Right kidney (tissue), 1 donor: ENCODE measurements around the gene LHX6.

Source experiments
- DNase-seq: peaks from one replicate; pipeline ENCODE4 v3.0.0-alpha.2; 2016

LHX6 gene

GRCh38 chr9:122191584-122191983 is 37.2 kb downstream of the LHX6 start:
- DNase-seq: peak; percentile 54

- DNase-seq: no peak
These were observed 38.0 kb downstream of the LHX6 start for GRCh38 chr9:122190597-122191381.

- no peak for DNase-seq
These were observed 40.4 kb downstream of the LHX6 start for GRCh38 chr9:122188369-122188768.

GRCh38 chr9:122186777-122187470 is 41.8 kb downstream of the LHX6 start:
- DNase-seq: no peak

- DNase-seq: no peak
These were observed 42.5 kb downstream of the LHX6 start for GRCh38 chr9:122186301-122186700.

GRCh38 chr9:122184551-122184950 is 44.2 kb downstream of the LHX6 start:
- DNase-seq: no peak

- no peak for DNase-seq
These were observed 45.3 kb downstream of the LHX6 start for GRCh38 chr9:122183501-122183900.

GRCh38 chr9:122180633-122181032 is 48.1 kb downstream of the LHX6 start:
- DNase-seq: no peak

GRCh38 chr9:122179690-122180074 is 49.1 kb downstream of the LHX6 start:
- DNase-seq: no peak

- no peak for DNase-seq
These were observed 49.6 kb downstream of the LHX6 start for GRCh38 chr9:122179054-122179689.

GRCh38 chr9:122176916-122177315 is 51.8 kb downstream of the LHX6 start:
- DNase-seq: no peak

- DNase-seq: no peak
These were observed 55.1 kb downstream of the LHX6 start for GRCh38 chr9:122173670-122174069.

GRCh38 chr9:122172131-122172530 is 56.6 kb downstream of the LHX6 start:
- no peak for DNase-seq

GRCh38 chr9:122168356-122168755 is 60.4 kb downstream of the LHX6 start:
- no peak for DNase-seq

- no peak for DNase-seq
These were observed 64.5 kb downstream of the LHX6 start for GRCh38 chr9:122164286-122164685.

- DNase-seq: no peak
These were observed 66.3 kb downstream of the LHX6 start for GRCh38 chr9:122162415-122162814.

- no peak for DNase-seq
These were observed 68.9 kb downstream of the LHX6 start for GRCh38 chr9:122159925-122160246.

GRCh38 chr9:122159026-122159924 is 69.5 kb downstream of the LHX6 start, which contains the start of the genes MORN5 and NDUFA8:
Gene MORN5, plus strand, starts transcription at chr9:122159908. Its CDS starts 65 bp downstream, at chr9:122159973.
Gene NDUFA8, minus strand, starts transcription at chr9:122159779. Its CDS starts 102 bp downstream, at chr9:122159677.
- peak; percentile 89 for DNase-seq

GRCh38 chr9:122158202-122158601 is 70.6 kb downstream of the LHX6 start:
- no peak for DNase-seq

GRCh38 chr9:122155796-122156195 is 73.0 kb downstream of the LHX6 start:
- DNase-seq: no peak
